Hepatocyte (in vitro differentiated cells): ENCODE data around the gene MAP4K3. TPM values are rescaled to one million over a fixed set of nuclear protein-coding genes. Genes with fewer than 3 reads are reported as not detected.

Source experiments
- DNase-seq: peaks from one replicate; pipeline ENCODE4 v3.0.0-alpha.2; 2016; ENCODE audit warnings: low spot score
- H2AFZ ChIP-seq: fragments of 200-600 bp; sonication (generic); 2 replicates; pipeline ENCODE4 v1.6.0; 2016; ENCODE audit warnings: antibody characterized with exemption, mild to moderate bottlenecking
- H3K27ac ChIP-seq: fragments of 200-600 bp; sonication (generic); 2 replicates; pipeline ENCODE4 v1.5.1; 2016; ENCODE audit warnings: mild to moderate bottlenecking
- H3K27me3 ChIP-seq: fragments of 200-600 bp; sonication (generic); 2 replicates; pipeline ENCODE4 v1.6.1; 2016
- H3K36me3 ChIP-seq: fragments of 200-600 bp; sonication (generic); replicated peaks from 2 replicates; pipeline ENCODE4 v1.5.1; 2016; ENCODE audit warnings: low read depth; ENCODE audit not compliant: insufficient read depth
- H3K4me1 ChIP-seq: fragments of 200-600 bp; sonication (generic); 2 replicates; pipeline ENCODE4 v1.5.1; 2016; ENCODE audit warnings: mild to moderate bottlenecking, moderate library complexity; ENCODE audit not compliant: insufficient read depth
- H3K4me2 ChIP-seq: fragments of 200-600 bp; sonication (generic); 2 replicates; pipeline ENCODE4 v1.6.0; 2016
- H3K4me3 ChIP-seq: fragments of 200-600 bp; sonication (generic); 2 replicates; pipeline ENCODE4 v1.5.1; 2016; ENCODE audit warnings: mild to moderate bottlenecking
- H3K79me2 ChIP-seq: fragments of 200-600 bp; sonication (generic); 2 replicates; pipeline ENCODE4 v1.6.0; 2017; ENCODE audit warnings: mild to moderate bottlenecking
- H3K9me2 ChIP-seq: fragments of 200-600 bp; sonication (generic); replicated peaks from 2 replicates; pipeline ENCODE4 v1.6.0; 2017; ENCODE audit warnings: mild to moderate bottlenecking; ENCODE audit not compliant: insufficient read depth
- H3K9me3 ChIP-seq: fragments of 200-600 bp; sonication (generic); 2 replicates; pipeline ENCODE4 v1.5.1; 2016; ENCODE audit warnings: low read depth, mild to moderate bottlenecking
- H4K20me1 ChIP-seq: fragments of 200-600 bp; sonication (generic); 2 replicates; pipeline ENCODE4 v1.6.0; 2016; ENCODE audit warnings: mild to moderate bottlenecking; ENCODE audit not compliant: insufficient read depth, poor library complexity, severe bottlenecking
- CTCF ChIP-seq: fragments of 200-600 bp; sonication (generic); IDR thresholded peaks from 2 replicates; pipeline ENCODE4 v1.5.1; 2016; ENCODE audit warnings: antibody characterized with exemption, mild to moderate bottlenecking; ENCODE audit not compliant: poor library complexity
- EZH2 ChIP-seq: fragments of 200-600 bp; sonication (generic); IDR thresholded peaks from 2 replicates; pipeline ENCODE4 v1.6.1; 2016; ENCODE audit warnings: antibody characterized with exemption, mild to moderate bottlenecking, borderline replicate concordance
- EZH2phosphoT487 ChIP-seq: fragments of 200-600 bp; sonication (generic); IDR thresholded peaks from one replicate; pipeline ENCODE4 v1.6.1; 2018; ENCODE audit warnings: antibody characterized with exemption, mild to moderate bottlenecking, low read depth, moderate library complexity; ENCODE audit not compliant: unreplicated experiment, severe bottlenecking
- WGBS: methylation state at CpG from one replicate; pipeline ENCODE4 v1.1.6; 2016; ENCODE audit warnings: low lambda C conversion rate; ENCODE audit errors: missing lambda C conversion rate; 5-methylcytosine and 5-hydroxymethylcytosine counted together
- polyA plus RNA-seq: library from polyadenylated mRNA; unstranded; fragments of >200 nt; fragmentation: Nextera tagmentation; extraction: Ambion mirVana; gene quantifications from 2 replicates; pipeline ENCODE4 v1.2.1, GENCODE V29; 2016
- total RNA-seq: library from RNA; depleted of rRNA; stranded (reverse); fragments of >200 nt; gene quantifications from 2 replicates; pipeline ENCODE4 v1.2.3, GENCODE V29; 2014

The MAP4K3 gene
- total and polyA plus RNA-seq, 2 experiments from 2014 or later: 24.5 to 65.1 TPM

GRCh38 chr2:39311469-39311868 is 125.6 kb downstream of the MAP4K3 start:
- Histone ChIP-seq H3K4me1 (no peaks in the 10 kb centered on the region), H3K4me2 (no peak overlapping the region), H4K20me1 (no peaks in the 10 kb centered on the region), H3K27me3 (no peaks in the 10 kb centered on the region), H2AFZ (no peak overlapping the region), H3K4me3 (no peak overlapping the region), H3K9me3 (no peaks in the 10 kb centered on the region), H3K9me2 (no peaks in the 10 kb centered on the region), H3K79me2 (no peaks in the 10 kb centered on the region), H3K36me3 (no peaks in the 10 kb centered on the region), H3K27ac (no peak overlapping the region)
- DNase-seq: no peak
- 92% methylated on average over 2 of the region's 2 CpGs for WGBS
- no peak for TF ChIP-seq EZH2
- TF ChIP-seq CTCF: no peak
- TF ChIP-seq EZH2phosphoT487: no peak

- Histone ChIP-seq H3K9me2 (no peaks in the 10 kb centered on the region), H3K27me3 (no peaks in the 10 kb centered on the region), H2AFZ (no peak overlapping the region), H3K4me2 (no peak overlapping the region), H3K9me3 (no peaks in the 10 kb centered on the region), H3K79me2 (no peaks in the 10 kb centered on the region), H3K4me3 (no peak overlapping the region), H3K4me1 (no peaks in the 10 kb centered on the region), H4K20me1 (no peaks in the 10 kb centered on the region), H3K27ac (no peak overlapping the region), H3K36me3 (no peaks in the 10 kb centered on the region)
- no peak for TF ChIP-seq CTCF
- TF ChIP-seq EZH2phosphoT487: no peak
- TF ChIP-seq EZH2: no peak
- 92% methylated on average over 1 of the region's 1 CpG for WGBS
- DNase-seq: no peak
These were observed 128.3 kb downstream of the MAP4K3 start for GRCh38 chr2:39308778-39309177.

GRCh38 chr2:39306626-39307025 is 130.5 kb downstream of the MAP4K3 start:
- no peak overlapping the region for H3K4me2 ChIP-seq
- H3K27me3 ChIP-seq: no peaks in the 10 kb centered on the region
- no peaks in the 10 kb centered on the region for H3K4me1 ChIP-seq
- no peaks in the 10 kb centered on the region for H3K79me2 ChIP-seq
- no peak overlapping the region for H3K27ac ChIP-seq
- TF ChIP-seq CTCF: no peak
- TF ChIP-seq EZH2: no peak
- no peak for TF ChIP-seq EZH2phosphoT487
- H3K4me3 ChIP-seq: no peak overlapping the region
- H3K9me3 ChIP-seq: no peaks in the 10 kb centered on the region
- DNase-seq: no peak
- H3K9me2 ChIP-seq: no peaks in the 10 kb centered on the region
- H4K20me1 ChIP-seq: no peaks in the 10 kb centered on the region
- H2AFZ ChIP-seq: no peak overlapping the region
- H3K36me3 ChIP-seq: no peaks in the 10 kb centered on the region
- WGBS: 96% methylated on average over 1 of the region's 1 CpG

GRCh38 chr2:39304729-39305128 is 132.4 kb downstream of the MAP4K3 start:
- H4K20me1 ChIP-seq: no peaks in the 10 kb centered on the region
- no peaks in the 10 kb centered on the region for H3K9me3 ChIP-seq
- H3K9me2 ChIP-seq: no peaks in the 10 kb centered on the region
- no peak overlapping the region for H3K27ac ChIP-seq
- H3K36me3 ChIP-seq: no peaks in the 10 kb centered on the region
- DNase-seq: no peak
- H3K27me3 ChIP-seq: no peaks in the 10 kb centered on the region
- H3K79me2 ChIP-seq: no peaks in the 10 kb centered on the region
- no peak overlapping the region for H2AFZ ChIP-seq
- H3K4me3 ChIP-seq: no peak overlapping the region
- no peaks in the 10 kb centered on the region for H3K4me1 ChIP-seq
- 97% methylated on average over 4 of the region's 4 CpGs for WGBS
- no peak for TF ChIP-seq CTCF
- TF ChIP-seq EZH2: no peak
- TF ChIP-seq EZH2phosphoT487: no peak
- H3K4me2 ChIP-seq: no peak overlapping the region
